ENCODE data around the gene HLA-B.

HLA-B gene

DNA sequence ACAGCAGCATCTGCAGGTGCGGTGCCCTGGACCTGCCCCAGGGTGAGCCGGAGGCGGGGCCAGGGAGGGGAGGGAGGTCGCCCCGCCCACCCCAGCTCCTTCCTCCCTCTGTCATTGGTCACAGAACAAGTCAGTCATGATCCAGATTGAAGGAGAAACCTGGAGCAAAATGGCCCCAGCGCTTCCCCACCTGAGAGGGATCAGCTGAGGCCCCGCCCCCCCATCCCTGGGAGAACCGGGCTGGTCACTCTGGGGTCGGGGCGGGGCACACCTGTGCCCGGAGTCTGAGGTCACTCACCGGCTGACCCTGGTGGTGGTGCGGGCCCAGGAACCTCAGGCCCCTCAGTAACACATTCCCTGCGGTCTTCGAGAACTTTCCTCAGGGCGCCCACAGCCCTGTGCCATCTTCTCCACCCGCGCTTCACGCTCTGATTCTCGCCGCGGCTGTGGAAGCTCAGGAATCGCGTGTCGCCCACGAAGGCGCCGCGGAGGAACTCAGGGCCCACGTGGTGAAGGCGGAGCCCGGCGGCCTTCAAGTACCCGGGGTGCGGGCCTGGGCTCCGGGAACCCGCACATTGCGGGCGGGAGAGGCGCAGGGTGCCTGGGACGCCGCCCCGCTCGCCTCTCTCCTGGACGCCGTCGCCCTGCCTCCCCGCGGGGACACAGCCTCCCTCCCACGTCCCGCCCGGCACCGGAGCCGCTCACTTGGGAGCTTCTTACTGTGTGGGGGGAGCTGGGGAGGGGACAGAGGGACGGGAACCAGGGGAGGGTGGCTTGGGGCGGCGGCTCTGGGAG is 48.7 kb downstream of the HLA-B start:
- H3K4me3 ChIP-seq (ENCODE audit: low read depth, low read length): peak overlapping the region; percentile 41

- H3K4me3 ChIP-seq (ENCODE audit: low read depth, low read length): no peak overlapping the region
These were observed 49.3 kb downstream of the HLA-B start for GRCh38 chr6:31307669-31308049.

DNA sequence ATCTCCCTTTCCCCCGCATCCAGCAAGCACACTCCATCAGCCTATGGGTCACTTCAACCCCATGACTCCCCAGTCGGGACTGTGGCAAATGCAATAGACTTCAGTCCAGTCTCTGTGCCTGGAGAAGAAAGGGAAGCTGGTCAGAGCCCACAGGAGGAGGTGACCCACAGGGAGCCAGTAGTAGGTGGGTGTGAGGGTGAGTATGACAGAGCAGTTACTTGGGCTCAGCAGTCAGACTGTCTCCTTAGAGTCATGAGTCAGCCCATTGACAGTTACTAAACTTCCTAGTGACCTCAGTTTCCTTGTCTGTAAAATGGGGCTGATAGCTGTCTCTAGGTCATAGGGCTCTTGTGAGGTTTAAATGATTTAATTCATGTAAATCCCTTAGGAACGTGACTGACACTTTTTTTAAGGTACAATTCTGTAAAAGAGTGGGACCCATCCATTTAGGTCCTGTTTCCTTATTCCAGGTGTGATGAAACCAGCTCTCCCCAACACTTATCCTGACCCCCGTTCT is 51.2 kb downstream of the HLA-B start:
- no peak overlapping the region for H3K4me3 ChIP-seq (ENCODE audit: low read depth, low read length)

GRCh38 chr6:31304683-31305082 is 52.3 kb downstream of the HLA-B start:
- H3K4me3 ChIP-seq (ENCODE audit: low read depth, low read length): no peak overlapping the region
